ENCODE data around the gene RAPH1.

RAPH1 gene

GRCh38 chr2:203360833-203361430 is 174.2 kb downstream of the RAPH1 start:
- no peak for DNase-seq

GRCh38 chr2:203359450-203359849 is 175.7 kb downstream of the RAPH1 start:
- DNase-seq, result no peak

GRCh38 chr2:203354966-203355365 is 180.1 kb downstream of the RAPH1 start:
- DNase-seq, result no peak

- DNase-seq, result no peak
These were observed 182.4 kb downstream of the RAPH1 start for GRCh38 chr2:203352604-203353255.

GRCh38 chr2:203347375-203347774 is 187.7 kb downstream of the RAPH1 start:
- no peak for DNase-seq

- DNase-seq, result no peak
These were observed 188.5 kb downstream of the RAPH1 start for GRCh38 chr2:203346612-203347011.

- DNase-seq, result no peak
These were observed 190.4 kb downstream of the RAPH1 start for GRCh38 chr2:203344667-203345066.
